NCI-H2029 treated with DMSO at 0.1 percent for 48 hours (cell line): Measurements from ENCODE around the gene ZNF41.

Experiments used
- DNase-seq: peaks from one replicate; lab custom pipeline; 2025; lab: John Stamatoyannopoulos, UW

ZNF41 gene

GRCh38 chrX:47489507-47490275 is 6.7 kb upstream of the ZNF41 start:
- DNase-seq = no peak

GRCh38 chrX:47484885-47485284 is 1.9 kb upstream of the ZNF41 start:
- DNase-seq = no peak

GRCh38 chrX:47483306-47484268 is 565 bp upstream of the ZNF41 start:
- no peak for DNase-seq

GRCh38 chrX:47482065-47482511 is 934 bp downstream of the ZNF41 start:
- no peak for DNase-seq

- DNase-seq = no peak
Measured at GRCh38 chrX:47481160-47481559, 1.9 kb downstream of the ZNF41 start.

GRCh38 chrX:47480576-47480975 is 2.4 kb downstream of the ZNF41 start:
- no peak for DNase-seq

- DNase-seq = no peak
Measured at GRCh38 chrX:47475476-47475875, 7.5 kb downstream of the ZNF41 start.

GRCh38 chrX:47467106-47467505 is 15.9 kb downstream of the ZNF41 start:
- DNase-seq = no peak

GRCh38 chrX:47460561-47460960 is 22.5 kb downstream of the ZNF41 start:
- DNase-seq = no peak

- no peak for DNase-seq
Measured at GRCh38 chrX:47458528-47458927, 24.5 kb downstream of the ZNF41 start.

GRCh38 chrX:47456080-47456479 is 26.9 kb downstream of the ZNF41 start:
- DNase-seq = no peak

- DNase-seq = no peak
Measured at GRCh38 chrX:47452112-47452511, 30.9 kb downstream of the ZNF41 start.

- no peak for DNase-seq
Measured at GRCh38 chrX:47448165-47448806, 34.7 kb downstream of the ZNF41 start.

- no peak for DNase-seq
Measured at GRCh38 chrX:47447607-47448006, 35.4 kb downstream of the ZNF41 start.

- no peak for DNase-seq
Measured at GRCh38 chrX:47446971-47447370, 36.1 kb downstream of the ZNF41 start.

- DNase-seq = no peak
Measured at GRCh38 chrX:47446431-47446830, 36.6 kb downstream of the ZNF41 start.

GRCh38 chrX:47430925-47431324 is 52.1 kb downstream of the ZNF41 start:
- no peak for DNase-seq

GRCh38 chrX:47422444-47422843 is 60.6 kb downstream of the ZNF41 start:
- no peak for DNase-seq

- no peak for DNase-seq
Measured at GRCh38 chrX:47420962-47421361, 62.1 kb downstream of the ZNF41 start.

GRCh38 chrX:47420265-47420664 is 62.8 kb downstream of the ZNF41 start:
- no peak for DNase-seq

GRCh38 chrX:47413179-47413594 is 69.8 kb downstream of the ZNF41 start:
- no peak for DNase-seq
